ENCODE results near the gene ANKRD33B.
"Not testable (repeated sequence)": the region's sequence is repeated elsewhere in the genome, so short reads cannot be mapped to it uniquely, and the experiment has no call there.

ANKRD33B gene

DNA sequence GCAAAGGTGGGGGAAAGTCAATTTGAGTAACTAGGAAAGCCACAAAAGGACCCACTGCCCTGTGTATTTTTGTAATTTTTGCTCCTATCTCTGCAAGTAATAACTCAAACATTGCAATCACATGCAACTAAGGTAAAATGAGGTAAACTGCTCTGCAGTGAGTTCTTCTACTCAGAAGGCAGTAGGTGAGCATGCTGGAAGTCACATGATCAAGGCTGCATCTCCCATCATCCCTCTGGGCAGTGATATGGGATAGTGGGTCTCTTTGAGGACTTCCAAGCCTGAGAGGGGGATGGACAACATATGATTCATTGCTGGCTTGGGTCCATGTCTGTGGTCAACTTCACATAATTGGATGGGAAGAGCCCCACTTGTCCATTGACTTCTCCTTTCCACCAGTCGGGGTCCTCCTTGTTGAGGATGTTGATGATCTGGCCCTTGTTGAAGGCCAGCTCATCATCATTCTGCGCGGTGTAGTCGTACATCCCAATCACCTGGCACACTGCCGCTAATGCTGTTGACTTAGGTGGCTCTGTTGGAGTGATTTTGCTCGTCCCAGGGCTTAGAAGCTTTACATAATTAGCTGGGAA lies 100.4 kb downstream of the ANKRD33B start:
- DNase-seq = not testable (repeated sequence)

DNA sequence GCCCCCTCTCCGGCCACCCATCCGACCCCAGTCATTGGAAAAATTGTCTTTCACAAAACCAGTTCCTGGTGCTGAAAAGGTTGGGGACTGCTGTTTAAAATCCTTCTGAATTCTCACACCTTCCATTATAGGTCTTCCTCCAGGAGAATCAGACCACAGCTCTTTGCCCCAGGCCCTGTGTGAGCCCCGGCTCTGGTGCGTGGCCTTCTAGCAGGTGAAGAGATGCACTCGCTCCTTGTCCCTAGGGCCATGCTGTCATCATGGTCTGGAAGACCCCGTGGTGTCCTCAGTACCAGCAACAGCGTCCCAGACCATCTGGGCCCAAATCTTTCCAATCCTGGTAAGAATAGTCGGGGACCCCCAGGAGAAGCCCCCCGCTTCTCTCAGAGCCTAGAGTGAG lies 101.9 kb downstream of the ANKRD33B start:
- no peak for DNase-seq

DNA sequence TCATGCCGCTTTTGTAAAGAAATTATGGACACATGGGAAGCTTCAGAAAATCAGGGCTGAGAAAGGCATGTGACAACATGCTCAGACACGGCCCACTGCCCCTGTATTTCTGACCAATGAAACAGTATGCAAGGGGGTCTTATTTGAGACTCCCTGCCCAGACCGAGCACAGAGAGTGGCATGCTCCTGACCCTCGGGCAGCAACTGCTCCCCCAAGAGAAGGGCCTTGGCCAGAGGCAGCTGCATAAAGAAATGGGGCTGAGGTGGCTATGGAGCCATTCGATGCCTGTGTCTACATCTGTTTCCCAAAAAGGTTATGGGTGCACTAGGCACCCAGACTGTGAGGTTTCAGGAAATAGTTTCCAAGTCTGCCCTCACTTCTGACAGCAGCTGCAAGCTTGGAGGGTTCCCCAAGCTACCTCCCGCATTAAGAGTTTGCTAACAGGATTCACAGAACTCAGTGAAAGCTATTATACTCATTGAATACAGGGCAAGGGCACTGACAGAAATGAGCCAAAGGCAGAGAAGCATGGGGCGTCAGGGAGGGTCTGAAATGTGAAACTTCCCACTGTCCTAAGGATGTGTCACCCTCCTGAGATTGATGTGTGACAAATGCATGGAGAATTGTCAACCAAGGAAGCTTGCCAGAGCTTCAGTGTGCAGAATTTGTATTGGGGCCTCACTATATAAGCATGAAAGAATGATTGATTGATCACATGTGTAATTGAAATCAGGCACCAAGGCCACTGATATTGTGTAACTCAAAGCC lies 102.8 kb downstream of the ANKRD33B start:
- no peak for DNase-seq

DNA sequence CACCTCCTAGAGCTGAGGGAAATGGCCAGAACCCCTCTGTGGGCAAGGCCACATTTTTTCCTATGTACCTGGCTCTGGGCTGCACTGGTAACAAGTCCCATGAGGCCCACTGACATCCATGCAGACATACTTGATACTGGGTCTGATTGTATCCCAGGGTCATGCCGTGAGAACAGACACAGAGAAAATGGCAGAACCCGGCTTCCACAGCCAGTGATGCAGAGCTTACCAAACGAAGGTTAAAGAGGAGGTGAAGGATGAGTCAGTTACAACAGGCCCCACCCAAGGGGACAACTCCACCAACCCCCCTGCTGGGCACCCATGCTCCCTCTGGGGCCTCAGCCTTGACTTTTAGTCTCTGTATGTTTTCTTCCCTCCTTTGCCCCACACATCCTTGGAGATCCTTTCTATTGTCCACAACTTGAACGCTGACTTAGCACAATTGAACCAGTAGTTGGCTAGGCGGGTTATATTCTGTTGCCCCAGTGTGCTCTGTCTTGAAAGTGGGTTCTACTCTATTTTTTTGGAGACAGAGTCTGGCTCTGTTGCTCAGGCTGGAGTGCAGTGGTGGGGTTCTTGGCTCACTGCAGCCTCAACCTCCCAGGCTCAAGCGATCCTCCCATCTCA lies 103.7 kb downstream of the ANKRD33B start:
- DNase-seq = no peak

DNA sequence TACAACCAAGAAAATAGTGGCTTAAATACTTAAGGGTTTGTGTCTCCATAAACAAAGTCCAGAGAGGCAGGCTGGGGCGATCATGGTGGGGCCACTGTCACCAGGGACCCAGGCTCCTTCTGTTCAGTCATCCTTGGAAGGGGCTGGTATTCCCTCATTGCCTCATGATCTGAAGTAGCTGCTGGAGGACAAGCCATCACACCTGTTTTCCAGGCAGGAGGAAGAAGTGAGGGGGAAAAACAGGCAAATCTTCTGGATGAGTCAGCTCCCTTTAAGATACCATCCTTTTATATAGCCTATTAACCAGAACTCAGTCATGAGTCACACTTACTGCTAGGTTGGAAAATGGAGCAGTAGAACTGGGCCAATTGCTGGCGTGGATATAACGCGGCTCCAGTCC lies 104.8 kb downstream of the ANKRD33B start:
- DNase-seq = no peak

DNA sequence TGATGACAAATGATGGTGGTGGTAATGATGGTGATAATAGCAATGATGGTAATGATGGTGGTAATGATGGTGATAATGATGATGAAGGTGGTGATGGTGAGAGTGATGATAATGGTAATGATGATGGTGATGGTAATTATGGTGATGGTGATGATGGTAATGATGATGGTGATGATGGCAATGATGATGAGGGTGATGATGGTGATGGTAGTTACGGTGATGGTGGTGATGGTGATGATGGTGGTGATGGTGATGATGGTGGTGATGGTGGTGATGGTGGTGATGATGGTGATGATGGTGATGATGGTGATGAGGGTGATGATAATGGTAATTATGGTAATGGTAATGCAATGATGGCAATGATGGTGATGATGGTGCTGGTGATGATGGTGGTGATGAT lies 106.1 kb downstream of the ANKRD33B start:
- DNase-seq = no peak

DNA sequence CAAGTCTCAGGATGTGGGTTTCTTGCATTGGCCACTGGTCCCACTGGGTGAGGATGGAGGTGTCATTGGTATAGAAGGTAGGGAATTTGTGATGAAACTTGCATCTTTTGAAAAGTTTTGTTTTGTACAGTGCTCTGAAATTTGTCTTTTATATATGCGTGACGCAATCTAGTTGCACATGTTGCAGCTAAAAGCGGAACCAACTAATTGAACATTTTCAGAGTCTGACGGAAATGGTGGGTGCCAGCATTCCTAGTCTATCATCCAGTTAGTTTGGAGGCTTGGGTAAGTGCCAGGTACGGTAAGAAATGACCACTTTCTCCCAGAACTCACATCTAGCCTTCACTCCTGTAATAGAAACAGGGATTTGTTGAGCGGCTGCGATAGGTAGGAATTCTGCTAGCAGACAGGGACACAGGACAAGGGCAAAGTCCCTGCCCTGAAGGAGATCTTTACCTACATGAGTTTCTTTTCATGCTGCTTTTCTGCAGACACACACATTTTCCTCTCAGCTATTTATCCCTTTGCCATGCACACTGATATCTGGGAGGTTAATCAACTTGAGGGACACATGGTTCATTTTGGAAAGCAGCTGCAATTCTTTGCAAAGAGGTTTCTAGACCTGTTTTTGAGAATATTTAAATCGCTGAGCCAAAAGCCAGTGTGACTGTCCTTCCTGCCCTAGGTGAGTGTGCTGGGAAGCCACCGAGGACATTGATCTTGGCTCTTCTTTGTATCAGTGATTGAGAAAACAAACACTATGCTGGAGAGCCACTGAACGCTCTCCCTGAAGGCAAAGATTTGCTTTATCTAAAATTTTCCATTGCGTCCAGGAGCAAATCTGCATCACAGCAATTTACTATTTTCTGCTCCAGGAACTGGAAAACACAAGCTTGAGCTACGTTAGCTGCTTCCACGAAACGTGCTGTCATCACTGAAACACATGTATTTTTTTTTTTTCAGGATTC lies 107.5 kb downstream of the ANKRD33B start:
- DNase-seq = no peak

DNA sequence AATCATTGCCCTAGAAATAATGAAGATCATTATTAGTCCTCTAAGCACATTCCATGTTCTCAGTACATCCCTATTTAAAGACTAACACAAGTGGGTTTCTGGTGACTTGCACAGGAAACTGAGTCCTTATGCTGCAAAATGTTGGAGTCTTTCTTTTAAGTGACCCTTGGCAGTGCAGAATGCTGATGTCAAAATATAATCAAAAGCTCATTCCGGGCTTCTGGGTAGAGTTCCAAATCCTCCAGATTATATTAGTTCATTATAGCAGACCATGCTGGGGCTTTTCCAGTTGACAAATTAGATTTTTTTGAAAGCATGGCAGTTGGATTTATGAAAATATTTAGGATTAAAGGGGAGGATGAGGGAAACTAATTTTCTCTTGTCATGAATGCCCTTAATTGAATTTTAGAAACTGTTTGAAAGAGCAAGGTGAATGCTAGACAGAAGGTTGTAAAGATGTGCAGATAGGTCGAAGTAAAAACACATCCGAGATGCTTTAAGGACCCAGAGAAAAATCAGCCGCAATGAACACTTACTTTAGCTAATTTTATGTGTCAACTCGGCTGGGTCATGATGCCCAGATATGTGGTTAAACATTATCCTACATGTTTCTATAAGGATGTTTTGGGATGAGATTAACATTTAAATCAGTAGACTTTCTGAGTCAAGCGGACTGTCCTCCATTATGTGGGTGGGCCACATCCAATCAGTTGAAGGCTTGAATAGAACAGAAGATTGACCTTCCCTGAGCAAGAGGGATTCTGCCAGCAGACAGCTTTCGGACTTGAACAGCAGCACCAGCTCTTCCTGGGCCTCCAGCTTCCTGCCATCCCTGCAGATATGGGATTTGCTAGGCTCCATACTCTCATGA lies 108.5 kb downstream of the ANKRD33B start:
- no peak for DNase-seq

DNA sequence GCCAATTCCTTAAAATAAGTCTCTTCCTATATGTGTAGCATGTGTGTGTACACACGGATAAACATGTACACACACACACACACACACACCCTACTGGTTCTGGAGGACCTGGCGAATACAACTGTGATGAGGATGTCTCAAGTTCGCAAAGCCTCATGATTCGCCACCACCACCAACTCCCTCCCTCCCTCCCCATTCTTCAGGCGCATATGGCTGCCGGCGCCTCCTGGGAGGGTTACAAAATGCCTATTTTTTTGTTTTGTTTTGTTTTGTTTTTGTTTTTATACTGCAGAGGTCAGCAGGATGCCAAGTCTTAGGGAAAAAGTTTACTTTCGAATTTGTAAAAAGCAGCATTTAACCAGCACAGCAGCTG lies 109.1 kb downstream of the ANKRD33B start:
- DNase-seq = no peak

DNA sequence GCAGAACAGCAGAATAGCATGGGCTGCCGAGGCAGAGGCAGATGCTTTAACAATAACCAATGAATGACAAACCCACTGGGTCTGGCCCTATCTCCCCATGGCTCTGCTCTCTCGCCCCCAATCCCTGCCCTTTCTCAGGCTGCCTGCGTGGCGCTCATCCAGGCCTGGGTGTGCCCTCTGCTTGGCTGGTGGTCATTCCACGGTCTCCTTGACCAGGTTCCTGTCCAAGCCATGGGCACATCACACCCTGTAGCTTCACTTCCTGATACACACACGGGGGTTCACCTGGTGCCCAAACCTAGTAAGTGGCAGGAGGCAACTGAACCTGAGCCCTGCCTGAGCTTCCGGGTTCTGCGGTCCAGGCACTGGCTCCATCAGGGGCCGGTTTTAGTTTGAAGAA lies 109.5 kb downstream of the ANKRD33B start:
- no peak for DNase-seq

DNA sequence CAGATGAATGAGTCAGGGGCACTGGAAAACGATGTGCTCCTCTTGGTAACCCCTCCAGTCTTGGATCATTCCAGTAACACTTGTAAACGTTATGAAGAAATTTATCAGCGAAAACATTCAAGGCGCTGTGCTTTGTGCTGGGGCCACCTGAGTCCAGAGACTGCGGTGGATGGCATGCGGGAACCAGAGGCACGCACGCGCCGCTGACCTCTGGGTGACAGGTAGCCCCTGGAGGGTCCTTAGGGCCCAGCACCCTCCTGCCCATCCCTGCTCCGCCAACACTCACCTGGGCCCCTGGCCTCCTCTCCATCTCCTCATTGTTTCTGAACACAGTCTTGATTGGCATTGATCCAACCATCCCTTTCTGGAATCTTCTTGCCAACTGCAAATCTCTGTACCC lies 110.2 kb downstream of the ANKRD33B start:
- DNase-seq = no peak

DNA sequence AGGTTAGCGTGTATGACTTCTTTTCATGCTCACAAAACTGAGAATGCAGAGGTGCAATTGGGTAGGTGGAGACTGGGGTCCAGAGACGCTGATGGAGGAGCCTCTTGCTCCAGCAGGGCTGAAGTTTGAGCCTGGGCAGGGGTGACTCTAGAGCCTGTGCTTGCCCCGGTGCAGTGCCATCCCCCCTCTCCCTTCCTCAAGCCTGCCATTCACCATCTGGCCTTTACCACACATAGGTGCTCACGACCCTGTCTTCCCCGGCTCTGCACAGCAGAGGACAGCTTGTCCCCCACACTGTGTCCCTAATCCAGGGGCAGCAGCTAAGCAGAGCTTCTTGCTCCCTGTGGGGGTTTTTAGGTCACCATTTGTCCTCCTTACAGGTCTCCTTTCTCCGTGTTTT lies 110.7 kb downstream of the ANKRD33B start:
- DNase-seq = no peak

DNA sequence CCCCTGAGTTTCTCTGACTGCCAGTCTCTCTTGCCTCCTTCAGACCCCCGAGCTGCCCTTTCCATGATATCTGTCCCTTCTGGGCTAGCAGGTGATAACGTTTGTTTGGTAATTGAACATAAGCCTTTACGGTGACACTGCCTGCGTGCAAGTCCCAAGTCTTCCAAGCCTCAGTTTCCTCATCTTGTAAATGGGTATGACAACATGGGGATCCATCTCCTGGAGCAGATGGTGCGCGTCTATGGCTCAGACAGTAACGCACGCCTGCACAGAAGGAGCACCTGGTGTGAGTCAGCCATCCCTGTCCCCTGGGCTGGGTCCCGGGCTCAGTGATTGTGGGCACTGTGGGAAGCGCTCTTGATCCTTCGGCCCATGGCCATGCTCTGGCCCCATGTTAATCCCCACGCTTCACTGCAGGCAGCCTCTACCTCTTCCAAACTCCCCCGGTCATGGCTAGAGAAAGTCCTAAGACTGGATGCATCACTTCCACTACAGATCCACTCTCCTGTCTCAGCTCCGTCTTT lies 111.4 kb downstream of the ANKRD33B start:
- no peak for DNase-seq

DNA sequence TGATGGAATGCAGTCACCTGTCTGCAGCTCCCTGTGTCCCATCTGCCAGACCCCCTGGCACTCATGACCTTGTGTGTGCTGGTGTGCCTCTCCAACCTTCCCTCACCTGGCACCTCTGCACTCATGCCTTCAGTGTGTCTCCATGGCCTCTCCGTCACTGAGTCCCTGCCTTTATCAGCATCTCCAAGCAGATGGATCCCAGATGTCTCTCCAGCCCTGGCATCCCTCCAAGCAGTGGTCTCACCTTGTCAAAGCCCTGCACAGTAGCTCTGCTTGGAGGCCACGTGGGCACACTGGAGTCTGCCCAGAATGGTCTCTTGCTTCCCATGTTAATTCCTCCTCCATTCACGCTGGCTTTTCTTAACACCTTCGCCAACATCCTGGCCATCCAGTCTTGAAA lies 112.4 kb downstream of the ANKRD33B start:
- no peak for DNase-seq

DNA sequence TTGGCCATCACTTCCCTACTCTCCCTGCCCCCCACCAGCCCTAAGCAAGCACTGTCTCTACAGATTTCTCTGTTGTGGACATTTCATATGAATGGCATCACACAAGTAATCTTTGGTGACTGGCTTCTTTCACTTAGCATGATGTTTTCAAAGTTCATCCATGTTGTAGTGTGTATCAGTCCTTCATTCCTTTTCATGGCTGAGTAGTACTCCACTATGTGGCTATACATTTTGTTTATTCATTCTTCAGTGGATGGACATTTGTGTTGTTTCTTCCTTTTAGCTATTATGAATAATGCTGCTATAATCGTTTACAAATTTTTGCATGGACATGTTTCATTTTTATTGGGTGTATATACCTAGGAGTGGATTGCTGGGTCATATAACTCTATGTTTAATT lies 113.1 kb downstream of the ANKRD33B start:
- no peak for DNase-seq

DNA sequence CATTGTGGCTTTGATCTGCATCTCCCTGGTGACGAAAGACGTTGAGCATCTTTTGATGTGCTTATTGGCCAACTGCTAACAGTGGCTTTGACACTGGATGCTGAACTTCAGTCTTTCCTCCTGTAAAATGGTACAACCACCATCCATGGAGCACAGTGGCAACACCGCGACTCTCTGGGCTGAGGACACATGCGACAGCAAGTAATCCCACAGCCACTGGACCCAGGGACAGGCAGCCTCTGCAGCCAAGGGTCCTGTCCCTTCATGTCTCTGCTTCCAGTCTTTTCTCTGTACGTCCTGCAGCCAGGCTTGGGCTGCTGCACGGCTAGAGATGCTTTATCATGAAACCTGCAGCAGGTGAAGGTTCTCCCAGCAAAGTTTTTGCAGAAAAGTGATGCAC lies 113.7 kb downstream of the ANKRD33B start:
- no peak for DNase-seq

DNA sequence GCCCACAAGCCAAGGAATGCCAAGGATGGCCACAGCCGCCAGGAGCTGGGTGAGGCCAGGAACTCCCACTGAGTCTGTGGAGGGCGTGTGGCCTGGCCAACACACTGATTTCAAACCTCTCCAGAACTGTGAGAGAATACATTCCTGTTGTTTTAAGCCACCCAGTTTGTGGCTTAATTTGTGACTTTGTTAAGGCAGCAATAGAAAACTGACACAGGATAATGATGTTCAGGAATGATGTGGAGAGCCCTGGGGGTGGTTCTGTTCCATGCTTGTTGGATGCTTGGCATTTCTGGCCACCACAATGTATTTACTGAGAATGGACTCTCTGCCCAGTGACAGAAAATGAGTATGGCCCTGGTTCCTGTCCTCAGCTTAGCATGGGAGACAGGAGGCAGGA lies 114.4 kb downstream of the ANKRD33B start:
- no peak for DNase-seq

DNA sequence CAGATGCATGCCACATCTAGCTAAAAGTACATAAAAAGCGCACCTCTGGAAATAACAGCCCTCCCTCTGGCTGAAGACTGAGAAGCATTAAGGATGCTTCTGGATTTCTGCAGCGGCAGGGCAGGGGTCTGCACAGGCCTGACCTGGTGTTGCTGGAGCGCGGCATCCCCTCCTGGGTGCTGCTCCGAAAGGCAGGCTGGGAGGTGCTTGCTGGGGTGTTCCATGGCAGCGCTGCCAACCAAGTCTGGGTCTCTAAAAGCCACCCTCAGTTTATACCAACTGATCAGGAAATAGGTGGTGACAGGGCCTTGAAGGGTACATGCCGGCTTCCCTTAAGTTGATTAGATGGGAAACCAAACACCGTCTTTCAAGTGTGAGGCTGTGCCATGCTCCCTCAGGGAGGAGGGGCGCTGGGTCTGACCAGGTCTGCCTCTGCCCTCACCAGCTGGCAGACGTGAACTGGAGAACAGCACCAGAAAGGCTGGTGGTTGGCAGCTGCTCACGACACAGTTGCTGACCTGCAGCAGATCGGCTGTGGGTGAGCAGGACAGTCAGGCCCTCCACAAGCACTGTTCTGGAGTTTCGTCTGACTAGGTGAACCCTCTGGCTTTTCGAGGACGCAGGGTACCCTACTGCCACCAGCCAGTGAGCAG lies 115.6 kb downstream of the ANKRD33B start:
- no peak for DNase-seq

DNA sequence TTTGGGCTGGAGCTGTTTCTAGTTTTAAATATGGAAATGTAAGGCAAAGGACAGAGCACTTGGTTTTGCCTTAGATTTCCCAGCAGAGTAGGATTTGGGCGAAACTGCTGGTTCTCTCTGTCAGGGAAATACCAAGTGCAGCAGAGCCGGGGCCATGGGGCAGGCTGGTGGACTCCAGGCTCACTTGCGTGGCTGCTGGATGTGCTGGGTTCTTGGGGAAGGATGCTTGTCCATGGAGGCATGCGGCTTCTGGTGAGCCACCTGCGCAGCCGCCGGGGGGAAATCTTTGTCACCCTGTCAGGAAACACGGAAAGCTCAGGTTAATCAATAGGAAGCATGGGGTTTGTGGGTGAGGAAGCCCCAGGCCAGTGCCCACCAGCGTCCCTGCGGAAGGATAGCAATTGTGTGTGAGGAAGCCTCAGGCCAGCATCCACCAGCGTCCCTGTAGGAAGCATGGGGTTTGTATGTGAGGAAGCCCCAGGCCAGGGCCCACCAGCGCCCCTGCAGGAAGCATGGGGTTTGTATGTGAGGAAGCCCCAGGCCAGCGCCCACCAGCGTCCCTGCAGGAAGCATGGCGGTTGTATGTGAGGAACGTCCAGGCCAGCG lies 117.1 kb downstream of the ANKRD33B start:
- DNase-seq = no peak

DNA sequence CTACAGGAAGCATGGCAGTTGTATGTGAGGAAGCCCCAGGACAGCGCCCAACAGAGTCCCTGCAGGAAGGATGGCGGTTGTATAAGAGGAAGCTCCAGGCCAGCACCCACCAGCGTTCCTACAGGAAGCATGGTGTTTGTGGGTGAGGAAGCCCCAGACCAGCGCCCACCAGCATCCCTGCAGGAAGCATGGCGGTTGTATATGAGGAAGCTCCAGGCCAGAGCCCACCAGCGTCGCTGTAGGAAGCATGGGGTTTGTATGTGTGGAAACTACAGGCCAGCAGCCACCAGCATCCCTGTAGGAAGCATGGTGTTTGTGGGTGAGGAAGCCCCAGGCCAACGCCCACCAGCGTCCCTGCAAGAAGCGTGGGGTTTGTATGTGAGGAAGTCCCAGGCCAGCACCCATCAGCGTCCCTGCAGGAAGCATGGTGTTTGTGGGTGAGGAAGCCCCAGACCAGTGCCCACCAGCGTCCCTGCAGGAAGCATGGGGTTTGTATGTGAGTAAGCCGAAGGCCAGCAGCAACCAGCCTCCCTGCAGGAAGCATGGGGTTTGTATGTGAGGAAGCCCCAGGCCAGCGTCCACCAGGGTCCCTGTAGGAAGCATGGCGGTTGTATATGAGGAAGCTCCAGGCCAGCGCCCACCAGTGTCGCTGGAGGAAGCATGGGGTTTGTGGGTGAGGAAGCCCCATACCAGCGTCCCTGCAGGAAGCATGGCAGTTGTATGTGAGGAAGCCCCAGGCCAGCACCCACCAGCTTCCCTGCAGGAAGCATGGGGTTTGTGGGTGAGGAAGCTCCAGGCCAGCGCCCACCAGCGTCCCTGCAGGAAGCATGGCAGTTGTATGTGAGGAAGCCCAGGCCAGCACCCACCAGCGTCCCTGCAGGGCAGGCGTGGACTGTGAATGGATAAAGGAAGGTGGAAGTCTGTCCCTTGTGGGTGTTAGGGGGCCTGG lies 118.1 kb downstream of the ANKRD33B start:
- DNase-seq = no peak

All from activated CD4-positive, alpha-beta T cell treated with anti-CD3 and anti-CD28 coated beads for 48 hours (primary cell).